Psoas muscle (tissue), 8 donors: ENCODE measurements around the gene RSPRY1. TPM values are rescaled to one million over a fixed set of nuclear protein-coding genes. Genes with fewer than 3 reads are reported as not detected.
"Not testable (repeated sequence)": the region's sequence is repeated elsewhere in the genome, so short reads cannot be mapped to it uniquely, and the experiment has no call there.

Source experiments
- ATAC-seq, 4 donors: fragments of 200-7000 bp; cut with Tn5 transposase; one replicate each; pipeline ENCODE4 v1.9.1; 2020; ENCODE audit warnings: moderate library complexity in 3 of 4, mild to moderate bottlenecking in 2 of 4
- DNase-seq, 2 donors: peaks; one replicate each; pipeline ENCODE4 v3.0.0-alpha.2; 2020
- H3K27ac ChIP-seq: fragments of 200-600 bp; one replicate; pipeline ENCODE4 v1.8.0; 2022
- H3K27me3 ChIP-seq, 3 donors: fragments of 200-600 bp in 1 of 3; one replicate each; pipeline versions ENCODE4 v1.6.1 to v1.8.0; 2013 to 2022; ENCODE audit warnings: low read length in 2 of 3, mild to moderate bottlenecking in 2 of 3, moderate library complexity in 1 of 3; ENCODE audit not compliant: insufficient read depth in 3 of 3
- H3K36me3 ChIP-seq, 2 donors: fragments of 200-600 bp in 1 of 2; one replicate each; pipeline versions ENCODE4 v1.6.1 to v1.8.0; 2013 to 2022; ENCODE audit warnings: low read depth in 1 of 2, mild to moderate bottlenecking in 1 of 2, moderate library complexity in 1 of 2; ENCODE audit not compliant: insufficient read depth in 1 of 2
- H3K4me1 ChIP-seq: fragments of 200-600 bp; one replicate; pipeline ENCODE4 v1.8.0; 2022
- H3K4me3 ChIP-seq: fragments of 200-600 bp; one replicate; pipeline ENCODE4 v1.8.0; 2022; ENCODE audit warnings: mild to moderate bottlenecking
- H3K9me3 ChIP-seq: fragments of 200-600 bp; one replicate; pipeline ENCODE4 v1.8.0; 2022
- WGBS, 3 donors: extraction: QIAGEN DNeasy Blood & Tissue Kit; methylation state at CpG; one replicate each; pipeline versions ENCODE4 v1.1.6 to v1.1.7; 2013; 5-methylcytosine and 5-hydroxymethylcytosine counted together
- intact Hi-C, 2 donors: fragments of 100-400 bp; cut with DNase I; formaldehyde crosslinking; loops; one replicate each; pipeline versions ENCODE4 v1.11.0 to v1.14.2; 2022
- polyA plus RNA-seq, 3 donors: library from polyadenylated mRNA; stranded (reverse); fragments of 200-250 nt; gene quantifications; one replicate each; pipeline ENCODE4 v1.2.3, GENCODE V29; 2013
- total RNA-seq, 4 donors: library from RNA; stranded (reverse); fragmentation: NEBNext Ultra II Directional in 2 of 4; extraction: Animal tissue kit (Norgen Biotek cat#: 25700) in 2 of 4; gene quantifications; one replicate each; pipeline versions ENCODE4 v1.2.1 to v1.2.4, GENCODE V29; 2021 to 2023
- TF ChIP-seq, protein P1 (sequence below): fragments of 200-600 bp; IDR thresholded peaks from one replicate; pipeline ENCODE4 v1.8.0; 2022; ENCODE audit warnings: antibody characterized with exemption
- donor health status: healthy with polysubstance abuse.
- donor health status: DM: no; HTN: no; CAD: no; lungs with moderate emphysema.
- donor health status: Bipolar disorder and iron deficiency.
- donor health status: healthy.
- donor health status: DM: yes; HTN: yes; CAD: no.
- donor health status: DM: no; HTN: no; CAD: no.
- donor health status: DM: no; HTN: no; CAD: no.
- donor health status: DM: yes; HTN: yes; CAD: no.

The RSPRY1 gene
- total and polyA plus RNA-seq, 7 donors = 7.1 to 19.5 (median 15.2) TPM

DNA sequence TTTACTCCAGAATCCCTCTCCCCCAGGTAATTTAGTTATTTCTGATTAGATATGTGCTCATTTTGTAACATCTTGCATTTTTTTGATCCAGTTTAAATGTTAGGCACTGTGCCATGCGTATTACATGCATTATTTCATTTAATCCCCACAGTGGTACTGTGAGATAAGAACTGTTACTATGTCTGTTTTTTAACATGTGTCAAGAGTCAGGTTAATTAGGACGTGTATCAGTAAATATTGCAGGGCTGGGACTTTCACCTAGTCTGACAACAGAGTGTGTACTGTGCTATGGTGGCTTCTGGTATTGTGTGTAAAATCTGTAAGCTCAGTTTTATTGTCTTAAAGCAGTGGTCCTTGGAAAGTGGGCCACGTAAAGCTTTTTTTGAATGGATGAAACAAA, 10.6 kb downstream of the RSPRY1 start:
- Histone ChIP-seq H3K4me3 (no peak overlapping the region), H3K4me1 (peaks cover 20% of the 10 kb centered on the region), H3K9me3 (no peaks in the 10 kb centered on the region), H3K27me3 (no peaks in the 10 kb centered on the region), H3K36me3 (no peaks in the 10 kb centered on the region), H3K27ac (no peak overlapping the region)
- DNase-seq (no peak), ATAC-seq (no peak)
- TF ChIP-seq, protein P1, sequence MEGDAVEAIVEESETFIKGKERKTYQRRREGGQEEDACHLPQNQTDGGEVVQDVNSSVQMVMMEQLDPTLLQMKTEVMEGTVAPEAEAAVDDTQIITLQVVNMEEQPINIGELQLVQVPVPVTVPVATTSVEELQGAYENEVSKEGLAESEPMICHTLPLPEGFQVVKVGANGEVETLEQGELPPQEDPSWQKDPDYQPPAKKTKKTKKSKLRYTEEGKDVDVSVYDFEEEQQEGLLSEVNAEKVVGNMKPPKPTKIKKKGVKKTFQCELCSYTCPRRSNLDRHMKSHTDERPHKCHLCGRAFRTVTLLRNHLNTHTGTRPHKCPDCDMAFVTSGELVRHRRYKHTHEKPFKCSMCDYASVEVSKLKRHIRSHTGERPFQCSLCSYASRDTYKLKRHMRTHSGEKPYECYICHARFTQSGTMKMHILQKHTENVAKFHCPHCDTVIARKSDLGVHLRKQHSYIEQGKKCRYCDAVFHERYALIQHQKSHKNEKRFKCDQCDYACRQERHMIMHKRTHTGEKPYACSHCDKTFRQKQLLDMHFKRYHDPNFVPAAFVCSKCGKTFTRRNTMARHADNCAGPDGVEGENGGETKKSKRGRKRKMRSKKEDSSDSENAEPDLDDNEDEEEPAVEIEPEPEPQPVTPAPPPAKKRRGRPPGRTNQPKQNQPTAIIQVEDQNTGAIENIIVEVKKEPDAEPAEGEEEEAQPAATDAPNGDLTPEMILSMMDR = no peak
- intact Hi-C loops = no loop called here
- WGBS, 3 donors = 84 to 89% (median 86%) methylated on average over 3 of the region's 3 CpGs

DNA sequence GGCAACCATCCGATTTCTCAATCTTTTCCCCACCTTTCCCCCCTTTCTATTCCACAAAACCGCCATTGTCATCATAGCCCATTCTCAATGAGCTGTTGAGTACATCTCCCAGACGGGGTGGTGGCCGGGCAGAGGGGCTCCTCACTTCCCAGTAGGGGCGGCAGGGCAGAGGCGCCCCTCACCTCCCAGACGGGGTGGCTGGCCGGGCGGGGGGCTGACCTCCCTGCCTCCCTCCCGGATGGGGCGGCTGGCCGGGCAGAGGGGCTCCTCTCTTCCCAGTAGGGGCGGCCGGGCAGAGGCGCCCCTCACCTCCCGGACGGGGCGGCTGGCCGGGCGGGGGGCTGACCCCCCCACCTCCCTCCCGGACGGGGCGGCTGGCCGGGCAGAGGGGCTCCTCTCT, 14.2 kb downstream of the RSPRY1 start:
- intact Hi-C loops, H3K4me1 ChIP-seq, ATAC-seq, H3K27me3 ChIP-seq, H3K27ac ChIP-seq, H3K4me3 ChIP-seq, H3K9me3 ChIP-seq, DNase-seq: not testable (repeated sequence)
- 98 to 99% (median 99%) methylated on average over 10 to 11 of the region's 24 CpGs for WGBS, 3 donors
- peaks cover 0 to 11% of the 10 kb centered on the region in 2 donors for H3K36me3 ChIP-seq

DNA sequence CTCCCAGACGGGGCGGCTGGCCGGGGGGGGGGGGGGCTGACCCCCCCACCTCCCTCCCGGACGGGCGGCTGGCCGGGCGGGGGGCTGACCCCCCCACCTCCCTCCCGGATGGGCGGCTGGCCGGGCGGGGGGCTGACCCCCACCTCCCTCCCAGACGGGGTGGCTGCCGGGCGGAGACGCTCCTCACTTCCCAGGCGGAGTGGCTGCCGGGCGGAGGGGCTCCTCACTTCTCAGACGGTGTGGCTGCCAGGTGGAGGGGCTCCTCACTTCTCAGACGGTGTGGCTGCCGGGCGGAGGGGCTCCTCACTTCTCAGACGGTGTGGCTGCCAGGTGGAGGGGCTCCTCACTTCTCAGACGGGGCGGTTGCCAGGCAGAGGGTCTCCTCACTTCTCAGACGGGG, 14.8 kb downstream of the RSPRY1 start:
- H3K4me3 ChIP-seq, ATAC-seq, intact Hi-C loops, H3K4me1 ChIP-seq, H3K27ac ChIP-seq, H3K9me3 ChIP-seq, DNase-seq, H3K27me3 ChIP-seq: not testable (repeated sequence)
- H3K36me3 ChIP-seq = peaks cover 0 to 17% of the 10 kb centered on the region in 2 donors
- WGBS, 3 donors = 90 to 95% (median 92%) methylated on average over 14 to 26 of the region's 27 CpGs

DNA sequence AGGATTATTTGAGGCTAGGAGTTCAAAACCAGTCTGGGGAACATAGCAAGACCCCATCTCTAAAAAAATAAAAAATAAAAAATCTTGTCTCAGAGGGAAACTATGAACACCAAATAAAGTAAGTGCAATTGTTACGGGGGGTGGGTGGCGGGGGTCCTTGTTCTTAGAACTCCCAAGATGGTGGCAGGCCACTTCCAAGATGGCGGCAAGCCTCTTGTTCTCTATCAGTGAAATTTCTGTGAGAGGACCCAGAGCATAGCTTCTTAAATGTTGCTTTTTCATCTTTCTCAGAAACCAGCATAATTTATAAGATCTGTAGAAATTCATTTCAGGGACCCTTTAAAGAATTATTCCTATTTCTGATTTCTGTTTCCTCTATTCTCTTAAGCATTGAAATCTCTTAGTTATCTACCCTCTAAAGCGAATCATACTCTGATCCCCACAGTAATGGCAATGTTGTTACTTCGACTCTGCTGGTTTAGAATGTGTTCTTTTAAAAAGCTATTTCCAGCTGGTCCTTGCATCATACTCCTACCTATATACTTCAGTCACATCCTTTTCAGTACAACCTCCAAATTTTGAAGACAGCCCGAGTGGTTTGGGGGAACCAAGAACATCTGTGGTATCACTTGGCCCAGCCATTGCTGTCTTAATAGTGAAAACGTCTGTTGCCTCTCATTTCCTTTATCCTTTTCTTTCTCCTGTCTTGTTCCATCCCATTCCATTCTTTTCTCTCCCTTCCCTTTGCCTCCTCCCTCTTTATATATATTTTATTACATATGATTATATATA, 16.2 kb downstream of the RSPRY1 start:
- TF ChIP-seq, protein P1 = no peak
- no peak overlapping the region for H3K27ac ChIP-seq
- H3K36me3 ChIP-seq = peaks cover 0 to 31% of the 10 kb centered on the region in 2 donors
- DNase-seq (no peak), ATAC-seq (no peak)
- H3K4me3 ChIP-seq = no peak overlapping the region
- H3K9me3 ChIP-seq = no peaks in the 10 kb centered on the region
- intact Hi-C loops = no loop called here
- H3K27me3 ChIP-seq = no peaks in the 10 kb centered on the region
- 84 to 88% (median 86%) methylated on average over 7 of the region's 7 CpGs for WGBS, 3 donors
- H3K4me1 ChIP-seq = peaks cover 4% of the 10 kb centered on the region

DNA sequence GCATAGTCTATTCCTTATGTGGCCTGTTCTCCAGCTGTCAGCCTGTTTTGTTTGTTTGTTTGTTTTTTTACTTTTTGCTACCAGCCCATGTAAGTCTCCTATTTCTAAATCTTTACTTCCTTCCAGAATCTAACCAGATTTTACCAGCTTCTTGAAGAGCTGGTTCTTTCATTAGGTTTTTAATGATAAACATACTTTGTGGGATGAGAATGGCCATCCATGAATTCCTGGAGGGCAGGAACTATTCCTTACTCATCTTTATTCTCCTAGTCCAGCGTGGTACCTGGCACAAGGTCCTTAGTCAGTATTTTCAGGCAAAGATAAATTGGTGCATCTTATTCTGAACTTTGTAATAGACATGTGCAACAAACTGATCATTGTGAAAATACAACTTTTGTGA, 17.3 kb downstream of the RSPRY1 start:
- Histone ChIP-seq H3K36me3 (peaks cover 0 to 40% of the 10 kb centered on the region in 2 donors), H3K4me1 (peaks cover 4% of the 10 kb centered on the region), H3K27me3 (no peaks in the 10 kb centered on the region), H3K27ac (no peak overlapping the region), H3K9me3 (no peaks in the 10 kb centered on the region), H3K4me3 (no peak overlapping the region)
- ATAC-seq (no peak), DNase-seq (no peak)
- TF ChIP-seq, protein P1 = no peak
- WGBS, 3 donors = 42 to 74% (median 52%) methylated on average over 1 of the region's 1 CpG
- intact Hi-C loops = no loop called here
